Glutamatergic neuron (in vitro differentiated cells): ENCODE measurements around the gene BCL6B. TPM values are rescaled to one million over a fixed set of nuclear protein-coding genes. Genes with fewer than 3 reads are reported as not detected.

Experiments used
- DNase-seq: peaks from one replicate; pipeline ENCODE4 v3.0.0; 2022
- H3K27ac Mint-ChIP-seq: one replicate; pipeline ENCODE4 v1.8.0; 2020; ENCODE audit warnings: mild to moderate bottlenecking, mixed read lengths, inconsistent platforms; ENCODE audit not compliant: unreplicated experiment
- H3K27me3 Mint-ChIP-seq: one replicate; pipeline ENCODE4 v1.8.0; 2020; ENCODE audit warnings: mild to moderate bottlenecking, moderate library complexity, mixed read lengths, inconsistent platforms; ENCODE audit not compliant: unreplicated experiment
- H3K36me3 Mint-ChIP-seq: one replicate; pipeline ENCODE4 v1.8.0; 2020; ENCODE audit warnings: mild to moderate bottlenecking, mixed read lengths, inconsistent platforms; ENCODE audit not compliant: unreplicated experiment
- H3K4me1 Mint-ChIP-seq: one replicate; pipeline ENCODE4 v1.8.0; 2020; ENCODE audit warnings: mild to moderate bottlenecking, low read depth, mixed read lengths, inconsistent platforms; ENCODE audit not compliant: unreplicated experiment
- H3K4me3 Mint-ChIP-seq: one replicate; pipeline ENCODE4 v1.8.0; 2020; ENCODE audit warnings: mild to moderate bottlenecking, mixed read lengths, inconsistent platforms; ENCODE audit not compliant: unreplicated experiment
- H3K9me3 Mint-ChIP-seq: one replicate; pipeline ENCODE4 v1.8.0; 2020; ENCODE audit warnings: mild to moderate bottlenecking, moderate library complexity, mixed read lengths, inconsistent platforms; ENCODE audit not compliant: unreplicated experiment
- total RNA-seq: library from RNA; stranded (reverse); fragmentation: NEBNext Ultra II Directional; extraction: Animal tissue kit (Norgen Biotek cat#: 25700); gene quantifications from one replicate; pipeline ENCODE4 v1.2.1, GENCODE V29; 2021; ENCODE audit not compliant: unreplicated experiment
- TF ChIP-seq, protein P1 (sequence below): fragments of 200-600 bp; sonication (generic); IDR thresholded peaks from one replicate; pipeline ENCODE4 v1.5.0; 2021; ENCODE audit not compliant: partially characterized antibody, unreplicated experiment

Gene BCL6B
- total RNA-seq, 1 donor from 2014 or later = not detected

DNA sequence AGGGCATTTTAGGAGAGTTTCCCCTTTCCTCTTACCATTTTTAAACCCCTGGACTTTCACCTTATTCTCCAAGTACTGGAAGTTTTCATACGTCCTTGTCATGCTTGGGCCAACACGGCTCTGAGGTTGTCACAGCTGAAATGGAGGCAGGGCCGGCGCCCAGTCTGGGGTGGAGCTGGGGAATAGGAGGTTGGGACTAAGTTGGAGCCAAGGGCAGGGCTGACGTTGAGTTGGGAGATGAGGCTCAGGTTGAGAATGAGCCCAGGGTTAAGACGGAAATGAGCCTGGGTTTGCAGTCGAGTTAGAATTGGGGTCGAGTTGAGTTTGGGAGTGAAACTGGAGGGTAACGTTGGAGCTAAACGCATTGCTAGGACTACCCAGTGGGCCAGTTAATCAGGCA is 55.9 kb downstream of the BCL6B start:
- H3K4me3 Mint-ChIP-seq = no peak overlapping the region
- H3K9me3 Mint-ChIP-seq = peaks cover 5% of the 10 kb centered on the region
- H3K36me3 Mint-ChIP-seq = peaks cover 7% of the 10 kb centered on the region
- H3K27ac Mint-ChIP-seq = no peak overlapping the region
- peaks cover 2% of the 10 kb centered on the region for H3K27me3 Mint-ChIP-seq
- H3K4me1 Mint-ChIP-seq = no peaks in the 10 kb centered on the region
- DNase-seq = no peak
- TF ChIP-seq, protein P1, sequence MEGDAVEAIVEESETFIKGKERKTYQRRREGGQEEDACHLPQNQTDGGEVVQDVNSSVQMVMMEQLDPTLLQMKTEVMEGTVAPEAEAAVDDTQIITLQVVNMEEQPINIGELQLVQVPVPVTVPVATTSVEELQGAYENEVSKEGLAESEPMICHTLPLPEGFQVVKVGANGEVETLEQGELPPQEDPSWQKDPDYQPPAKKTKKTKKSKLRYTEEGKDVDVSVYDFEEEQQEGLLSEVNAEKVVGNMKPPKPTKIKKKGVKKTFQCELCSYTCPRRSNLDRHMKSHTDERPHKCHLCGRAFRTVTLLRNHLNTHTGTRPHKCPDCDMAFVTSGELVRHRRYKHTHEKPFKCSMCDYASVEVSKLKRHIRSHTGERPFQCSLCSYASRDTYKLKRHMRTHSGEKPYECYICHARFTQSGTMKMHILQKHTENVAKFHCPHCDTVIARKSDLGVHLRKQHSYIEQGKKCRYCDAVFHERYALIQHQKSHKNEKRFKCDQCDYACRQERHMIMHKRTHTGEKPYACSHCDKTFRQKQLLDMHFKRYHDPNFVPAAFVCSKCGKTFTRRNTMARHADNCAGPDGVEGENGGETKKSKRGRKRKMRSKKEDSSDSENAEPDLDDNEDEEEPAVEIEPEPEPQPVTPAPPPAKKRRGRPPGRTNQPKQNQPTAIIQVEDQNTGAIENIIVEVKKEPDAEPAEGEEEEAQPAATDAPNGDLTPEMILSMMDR = no peak

Other genes starting within 250 kb of the BCL6B start
- not detected for gene FBXO39, start 246.8 kb upstream of the BCL6B start, total RNA-seq
- not detected for gene TEKT1, start 191.3 kb upstream of the BCL6B start, total RNA-seq
- gene ALOX12, start 27.0 kb upstream of the BCL6B start, total RNA-seq = not detected
- gene RNASEK, start 10.4 kb upstream of the BCL6B start, total RNA-seq = 179 TPM
- gene SLC16A13, start 13.0 kb downstream of the BCL6B start, total RNA-seq = 2.9 TPM
- gene SLC16A11, start 21.0 kb downstream of the BCL6B start, total RNA-seq = 0.54 TPM
- not detected for gene CLEC10A, start 57.2 kb downstream of the BCL6B start, total RNA-seq
- not detected for gene ASGR2, start 91.8 kb downstream of the BCL6B start, total RNA-seq
- 29.0 TPM for gene ASGR1, start 156.3 kb downstream of the BCL6B start, total RNA-seq
- 157 TPM for gene DLG4, start 196.8 kb downstream of the BCL6B start, total RNA-seq
- 375 TPM for gene ACADVL, start 196.9 kb downstream of the BCL6B start, total RNA-seq
- gene DVL2, start 211.5 kb downstream of the BCL6B start, total RNA-seq = 79.1 TPM
- gene PHF23, start 216.4 kb downstream of the BCL6B start, total RNA-seq = 72.3 TPM
- 908 TPM for gene GABARAP, start 219.4 kb downstream of the BCL6B start, total RNA-seq
- gene CTDNEP1, start 228.7 kb downstream of the BCL6B start, total RNA-seq = 185 TPM
- gene ELP5, start 229.2 kb downstream of the BCL6B start, total RNA-seq = 34.1 TPM
- 0.44 TPM for gene CLDN7, start 239.4 kb downstream of the BCL6B start, total RNA-seq